Osteocyte (in vitro differentiated cells): ENCODE results near the gene SH2D2A. TPM values are rescaled to one million over a fixed set of nuclear protein-coding genes. Genes with fewer than 3 reads are reported as not detected.

Experiments used
- DNase-seq: peaks from one replicate; pipeline ENCODE4 v3.0.0; 2021; ENCODE audit warnings: mixed read lengths; ENCODE audit not compliant: unreplicated experiment; ENCODE audit errors: extremely low spot score
- H3K27ac Mint-ChIP-seq: one replicate; pipeline ENCODE4 v1.8.0; 2021; ENCODE audit warnings: mild to moderate bottlenecking, mixed read lengths; ENCODE audit not compliant: unreplicated experiment
- H3K27me3 Mint-ChIP-seq: one replicate; pipeline ENCODE4 v1.8.0; 2021; ENCODE audit warnings: mixed read lengths; ENCODE audit not compliant: unreplicated experiment
- H3K36me3 Mint-ChIP-seq: one replicate; pipeline ENCODE4 v1.8.0; 2021; ENCODE audit warnings: mixed read lengths; ENCODE audit not compliant: unreplicated experiment
- H3K4me1 Mint-ChIP-seq: one replicate; pipeline ENCODE4 v1.8.0; 2021; ENCODE audit warnings: mixed read lengths; ENCODE audit not compliant: unreplicated experiment
- H3K4me3 Mint-ChIP-seq: one replicate; pipeline ENCODE4 v1.8.0; 2021; ENCODE audit warnings: mild to moderate bottlenecking, moderate library complexity, mixed read lengths; ENCODE audit not compliant: unreplicated experiment
- H3K9me3 Mint-ChIP-seq: one replicate; pipeline ENCODE4 v1.8.0; 2021; ENCODE audit warnings: mixed read lengths; ENCODE audit not compliant: unreplicated experiment
- total RNA-seq: library from RNA; stranded (reverse); gene quantifications from 2 replicates; pipeline ENCODE4 v1.2.1, GENCODE V29; 2021
- TF ChIP-seq, protein P1 (sequence below): fragments of 200-600 bp; sonication (generic); IDR thresholded peaks from 2 replicates; pipeline ENCODE4 v1.5.0; 2021; ENCODE audit warnings: antibody characterized with exemption, mild to moderate bottlenecking, moderate library complexity

SH2D2A gene
- total RNA-seq, 1 donor from 2014 or later: not detected

DNA sequence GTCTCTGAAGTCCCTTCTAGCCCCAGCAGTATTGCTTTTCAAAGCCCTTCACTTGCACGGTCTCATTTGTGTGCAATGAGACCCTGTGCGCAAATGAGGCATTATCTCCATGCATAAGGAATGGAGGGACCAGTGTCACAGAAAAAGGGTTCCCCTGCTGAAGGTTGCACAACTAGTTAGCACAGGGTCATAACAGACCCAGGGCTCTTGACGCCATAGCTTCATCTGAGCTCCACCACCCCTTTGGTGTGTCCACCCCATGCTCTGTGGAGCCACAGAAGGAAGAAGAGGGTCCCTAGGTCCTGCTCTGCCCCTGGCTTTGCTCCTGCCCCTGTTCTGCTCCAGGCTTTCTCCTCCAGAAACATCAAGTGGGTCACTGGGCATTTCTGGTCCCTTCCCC is 12.6 kb downstream of the SH2D2A start:
- Mint-ChIP-seq H3K4me3 (no peak overlapping the region), H3K27ac (no peak overlapping the region), H3K27me3 (no peaks in the 10 kb centered on the region), H3K4me1 (peaks cover 28% of the 10 kb centered on the region), H3K9me3 (no peaks in the 10 kb centered on the region), H3K36me3 (peaks cover 25% of the 10 kb centered on the region)
- DNase-seq: no peak
- TF ChIP-seq, protein P1, sequence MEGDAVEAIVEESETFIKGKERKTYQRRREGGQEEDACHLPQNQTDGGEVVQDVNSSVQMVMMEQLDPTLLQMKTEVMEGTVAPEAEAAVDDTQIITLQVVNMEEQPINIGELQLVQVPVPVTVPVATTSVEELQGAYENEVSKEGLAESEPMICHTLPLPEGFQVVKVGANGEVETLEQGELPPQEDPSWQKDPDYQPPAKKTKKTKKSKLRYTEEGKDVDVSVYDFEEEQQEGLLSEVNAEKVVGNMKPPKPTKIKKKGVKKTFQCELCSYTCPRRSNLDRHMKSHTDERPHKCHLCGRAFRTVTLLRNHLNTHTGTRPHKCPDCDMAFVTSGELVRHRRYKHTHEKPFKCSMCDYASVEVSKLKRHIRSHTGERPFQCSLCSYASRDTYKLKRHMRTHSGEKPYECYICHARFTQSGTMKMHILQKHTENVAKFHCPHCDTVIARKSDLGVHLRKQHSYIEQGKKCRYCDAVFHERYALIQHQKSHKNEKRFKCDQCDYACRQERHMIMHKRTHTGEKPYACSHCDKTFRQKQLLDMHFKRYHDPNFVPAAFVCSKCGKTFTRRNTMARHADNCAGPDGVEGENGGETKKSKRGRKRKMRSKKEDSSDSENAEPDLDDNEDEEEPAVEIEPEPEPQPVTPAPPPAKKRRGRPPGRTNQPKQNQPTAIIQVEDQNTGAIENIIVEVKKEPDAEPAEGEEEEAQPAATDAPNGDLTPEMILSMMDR: no peak

DNA sequence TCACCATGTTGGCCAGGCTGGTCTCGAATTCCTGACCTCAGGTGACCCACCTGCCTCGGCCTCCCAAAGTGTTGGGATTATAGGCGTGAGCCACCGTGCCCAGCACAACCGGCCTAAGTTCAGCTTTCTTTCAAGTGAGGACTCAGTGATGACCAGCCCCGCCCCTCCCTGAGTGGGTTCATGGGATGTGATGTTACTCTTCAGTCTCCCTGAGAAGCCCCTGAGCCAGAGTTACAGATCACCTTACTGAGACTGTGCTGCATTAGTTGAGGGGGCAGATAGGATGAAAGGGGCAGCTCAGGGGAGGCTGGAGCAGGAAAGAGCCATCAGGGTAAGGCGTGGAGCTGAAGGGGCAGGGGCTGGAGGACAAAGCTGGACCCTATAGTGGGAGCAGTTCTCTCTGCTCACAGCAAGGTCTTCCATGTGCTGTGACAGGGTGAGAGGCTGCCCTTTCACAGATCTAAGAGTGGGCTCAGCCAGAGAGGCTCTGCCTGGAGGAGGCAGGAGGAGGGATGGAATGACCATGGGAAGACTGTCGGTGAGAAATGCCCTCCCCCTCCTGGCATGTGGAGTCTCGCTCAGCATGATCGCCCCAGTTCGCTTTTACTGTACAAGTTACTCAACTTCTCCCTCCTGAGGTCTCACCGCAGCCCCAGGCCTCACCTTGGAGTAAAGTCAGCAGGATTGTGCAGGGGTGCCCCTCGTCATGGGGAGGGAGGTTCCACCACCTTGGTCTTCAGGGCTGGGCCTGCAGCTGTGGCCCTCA is 13.4 kb downstream of the SH2D2A start:
- DNase-seq: no peak
- Mint-ChIP-seq H3K4me3 (no peak overlapping the region), H3K9me3 (no peaks in the 10 kb centered on the region), H3K27ac (no peak overlapping the region), H3K27me3 (no peaks in the 10 kb centered on the region), H3K36me3 (peaks cover 25% of the 10 kb centered on the region), H3K4me1 (peaks cover 28% of the 10 kb centered on the region)
- TF ChIP-seq, protein P1: no peak

DNA sequence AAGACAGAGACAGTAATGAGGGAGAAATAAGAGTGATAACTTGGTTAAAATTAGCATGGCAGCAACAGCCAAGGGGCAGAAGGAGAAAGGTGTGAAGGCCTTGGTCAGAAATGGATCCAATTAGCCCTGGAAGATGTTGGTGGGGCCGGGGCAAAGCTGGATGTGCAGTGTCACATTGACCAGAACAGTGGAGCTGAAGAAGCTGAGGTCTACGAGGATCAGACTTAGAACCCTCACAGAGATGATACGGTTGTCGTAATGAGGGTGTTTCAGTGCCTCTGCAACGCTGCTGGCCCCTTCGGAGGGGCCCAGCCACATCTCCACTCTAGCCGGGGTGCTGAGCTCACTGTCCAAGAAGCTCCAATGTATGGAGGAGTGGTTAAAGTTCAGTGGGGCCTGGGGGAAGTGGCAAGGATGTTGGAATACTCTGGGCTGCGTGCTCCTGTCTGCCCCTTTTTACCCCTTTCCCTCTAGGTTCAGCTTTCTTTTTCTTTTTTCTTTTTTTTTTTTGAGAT is 14.2 kb downstream of the SH2D2A start:
- H3K4me3 Mint-ChIP-seq: no peak overlapping the region
- peaks cover 30% of the 10 kb centered on the region for H3K4me1 Mint-ChIP-seq
- TF ChIP-seq, protein P1: no peak
- H3K27ac Mint-ChIP-seq: no peak overlapping the region
- DNase-seq: no peak
- H3K36me3 Mint-ChIP-seq: peaks cover 27% of the 10 kb centered on the region
- H3K9me3 Mint-ChIP-seq: no peaks in the 10 kb centered on the region
- no peaks in the 10 kb centered on the region for H3K27me3 Mint-ChIP-seq

DNA sequence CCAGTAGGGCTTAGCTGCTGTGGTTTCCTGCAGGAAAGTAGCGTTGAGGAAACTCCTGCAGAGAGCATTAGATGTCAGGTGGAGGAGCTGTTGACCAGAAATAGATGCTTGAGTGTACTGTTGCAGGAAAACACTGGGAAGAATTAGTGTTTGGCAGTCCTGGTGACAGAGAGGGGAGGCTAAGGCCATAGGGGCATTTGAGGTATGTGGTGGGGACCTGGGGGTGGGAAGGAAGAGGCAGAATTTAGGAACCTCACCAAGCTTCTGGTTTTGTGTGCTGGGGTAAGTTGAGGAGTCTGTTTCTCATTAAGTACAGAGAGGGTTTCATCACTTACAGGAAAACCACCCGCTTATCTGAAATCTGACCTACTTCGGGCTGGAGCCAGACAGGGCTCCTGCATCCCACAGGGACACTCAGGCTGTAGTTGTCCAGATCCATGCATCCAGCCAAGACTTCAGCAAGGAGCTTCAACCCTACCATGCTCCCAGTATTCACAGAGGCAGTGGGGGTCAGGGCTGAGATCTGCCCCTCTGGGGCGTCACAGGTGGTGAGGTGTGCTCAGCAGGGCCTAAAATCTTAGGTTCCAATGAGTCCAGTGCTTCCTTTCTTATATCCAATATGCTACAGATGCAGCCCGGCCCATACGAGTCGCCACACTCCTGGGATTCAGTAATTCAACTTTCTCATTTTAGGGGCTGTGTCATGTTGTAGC is 15.1 kb downstream of the SH2D2A start:
- peak overlapping the region; percentile 67 for H3K27ac Mint-ChIP-seq

More for the DNA sequence above, 15.1 kb downstream of the SH2D2A start:
- TF ChIP-seq, protein P1: peak; percentile 50
- Mint-ChIP-seq H3K36me3 (peaks cover 29% of the 10 kb centered on the region), H3K4me1 (peaks cover 30% of the 10 kb centered on the region), H3K27me3 (no peaks in the 10 kb centered on the region), H3K9me3 (no peaks in the 10 kb centered on the region), H3K4me3 (no peak overlapping the region)
- DNase-seq: no peak
